ENCODE results near the gene AHNAK.

DNA sequence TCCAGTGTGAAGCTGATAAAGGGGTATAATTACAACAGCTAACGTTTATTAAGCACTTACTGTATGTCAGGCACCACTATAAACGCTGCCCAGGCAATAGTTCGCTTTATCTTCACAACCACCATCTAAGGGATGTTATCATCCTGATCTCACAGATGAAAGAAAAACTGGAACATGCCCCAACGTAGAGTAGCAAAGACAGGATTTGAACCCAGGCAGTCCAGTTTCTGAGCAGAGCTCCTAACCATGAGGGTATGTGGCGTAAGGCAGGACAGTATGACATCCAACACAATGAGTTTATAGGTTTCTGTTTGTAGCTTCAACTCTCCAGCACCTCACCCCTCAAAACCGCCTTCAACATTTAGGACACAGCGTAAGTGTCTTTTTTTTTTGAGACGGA, 59.5 kb downstream of the AHNAK start:
- TF ChIP-seq, protein P1, sequence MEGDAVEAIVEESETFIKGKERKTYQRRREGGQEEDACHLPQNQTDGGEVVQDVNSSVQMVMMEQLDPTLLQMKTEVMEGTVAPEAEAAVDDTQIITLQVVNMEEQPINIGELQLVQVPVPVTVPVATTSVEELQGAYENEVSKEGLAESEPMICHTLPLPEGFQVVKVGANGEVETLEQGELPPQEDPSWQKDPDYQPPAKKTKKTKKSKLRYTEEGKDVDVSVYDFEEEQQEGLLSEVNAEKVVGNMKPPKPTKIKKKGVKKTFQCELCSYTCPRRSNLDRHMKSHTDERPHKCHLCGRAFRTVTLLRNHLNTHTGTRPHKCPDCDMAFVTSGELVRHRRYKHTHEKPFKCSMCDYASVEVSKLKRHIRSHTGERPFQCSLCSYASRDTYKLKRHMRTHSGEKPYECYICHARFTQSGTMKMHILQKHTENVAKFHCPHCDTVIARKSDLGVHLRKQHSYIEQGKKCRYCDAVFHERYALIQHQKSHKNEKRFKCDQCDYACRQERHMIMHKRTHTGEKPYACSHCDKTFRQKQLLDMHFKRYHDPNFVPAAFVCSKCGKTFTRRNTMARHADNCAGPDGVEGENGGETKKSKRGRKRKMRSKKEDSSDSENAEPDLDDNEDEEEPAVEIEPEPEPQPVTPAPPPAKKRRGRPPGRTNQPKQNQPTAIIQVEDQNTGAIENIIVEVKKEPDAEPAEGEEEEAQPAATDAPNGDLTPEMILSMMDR (IDR thresholded peaks at IDR 0.05; ENCODE audit: low read depth, low read length, missing input control) = no peak
- TF ChIP-seq YY1 (IDR thresholded peaks at IDR 0.05) (no peak), JUND (IDR thresholded peaks at IDR 0.05) (no peak), TAF1 (conservative IDR thresholded peaks at IDR 0.05) (no peak), FOXA1 (IDR thresholded peaks at IDR 0.05) (no peak), HNF4A (conservative IDR thresholded peaks at IDR 0.05) (no peak), SP1 (IDR thresholded peaks at IDR 0.05) (no peak), EGR1 (IDR thresholded peaks at IDR 0.05; ENCODE audit: low read depth in 2 of 2) (no peak)
- TF ChIP-seq, protein P2, sequence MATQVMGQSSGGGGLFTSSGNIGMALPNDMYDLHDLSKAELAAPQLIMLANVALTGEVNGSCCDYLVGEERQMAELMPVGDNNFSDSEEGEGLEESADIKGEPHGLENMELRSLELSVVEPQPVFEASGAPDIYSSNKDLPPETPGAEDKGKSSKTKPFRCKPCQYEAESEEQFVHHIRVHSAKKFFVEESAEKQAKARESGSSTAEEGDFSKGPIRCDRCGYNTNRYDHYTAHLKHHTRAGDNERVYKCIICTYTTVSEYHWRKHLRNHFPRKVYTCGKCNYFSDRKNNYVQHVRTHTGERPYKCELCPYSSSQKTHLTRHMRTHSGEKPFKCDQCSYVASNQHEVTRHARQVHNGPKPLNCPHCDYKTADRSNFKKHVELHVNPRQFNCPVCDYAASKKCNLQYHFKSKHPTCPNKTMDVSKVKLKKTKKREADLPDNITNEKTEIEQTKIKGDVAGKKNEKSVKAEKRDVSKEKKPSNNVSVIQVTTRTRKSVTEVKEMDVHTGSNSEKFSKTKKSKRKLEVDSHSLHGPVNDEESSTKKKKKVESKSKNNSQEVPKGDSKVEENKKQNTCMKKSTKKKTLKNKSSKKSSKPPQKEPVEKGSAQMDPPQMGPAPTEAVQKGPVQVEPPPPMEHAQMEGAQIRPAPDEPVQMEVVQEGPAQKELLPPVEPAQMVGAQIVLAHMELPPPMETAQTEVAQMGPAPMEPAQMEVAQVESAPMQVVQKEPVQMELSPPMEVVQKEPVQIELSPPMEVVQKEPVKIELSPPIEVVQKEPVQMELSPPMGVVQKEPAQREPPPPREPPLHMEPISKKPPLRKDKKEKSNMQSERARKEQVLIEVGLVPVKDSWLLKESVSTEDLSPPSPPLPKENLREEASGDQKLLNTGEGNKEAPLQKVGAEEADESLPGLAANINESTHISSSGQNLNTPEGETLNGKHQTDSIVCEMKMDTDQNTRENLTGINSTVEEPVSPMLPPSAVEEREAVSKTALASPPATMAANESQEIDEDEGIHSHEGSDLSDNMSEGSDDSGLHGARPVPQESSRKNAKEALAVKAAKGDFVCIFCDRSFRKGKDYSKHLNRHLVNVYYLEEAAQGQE (IDR thresholded peaks at IDR 0.05) = no peak
- TF ChIP-seq, protein P3, sequence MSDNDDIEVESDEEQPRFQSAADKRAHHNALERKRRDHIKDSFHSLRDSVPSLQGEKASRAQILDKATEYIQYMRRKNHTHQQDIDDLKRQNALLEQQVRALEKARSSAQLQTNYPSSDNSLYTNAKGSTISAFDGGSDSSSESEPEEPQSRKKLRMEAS (IDR thresholded peaks at IDR 0.05) = no peak
- TF ChIP-seq, protein P4, sequence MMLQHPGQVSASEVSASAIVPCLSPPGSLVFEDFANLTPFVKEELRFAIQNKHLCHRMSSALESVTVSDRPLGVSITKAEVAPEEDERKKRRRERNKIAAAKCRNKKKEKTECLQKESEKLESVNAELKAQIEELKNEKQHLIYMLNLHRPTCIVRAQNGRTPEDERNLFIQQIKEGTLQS (IDR thresholded peaks at IDR 0.05) = no peak
